ENCODE measurements around the gene TRPM1.

TRPM1 gene

GRCh38 chr15:31062911-31063310 is 38.6 kb downstream of the TRPM1 start:
- Histone ChIP-seq H3K27ac (ENCODE audit: extremely low read depth, low read depth, low read length) (no peak overlapping the region), H3K4me3 (ENCODE audit: low read depth, low read length) (no peak overlapping the region), H3K36me3 (ENCODE audit: control insufficient read depth in 2 of 2, insufficient read depth in 1 of 2, low read length in 2 of 2) (no peaks in the 10 kb centered on the region), H3K9me3 (ENCODE audit: control insufficient read depth, insufficient read depth, low read depth, low read length) (no peaks in the 10 kb centered on the region), H3K4me1 (ENCODE audit: control insufficient read depth, insufficient read depth, low read length) (no peaks in the 10 kb centered on the region)
- TF ChIP-seq ZNF670 (tag by site-specific recombination; IDR thresholded peaks at IDR 0.05; ENCODE audit: low read depth) (no peak), ATF2 (tag by site-specific recombination; IDR thresholded peaks at IDR 0.05; ENCODE audit: low read depth) (no peak), ZNF692 (tag by site-specific recombination; IDR thresholded peaks at IDR 0.05) (no peak), ZFP37 (tag by site-specific recombination; IDR thresholded peaks at IDR 0.05) (no peak), ZNF239 (tag by site-specific recombination; IDR thresholded peaks at IDR 0.05) (no peak), ZNF23 (tag by site-specific recombination; IDR thresholded peaks at IDR 0.05; ENCODE audit: borderline replicate concordance) (no peak), ZNF585B (tag by site-specific recombination; IDR thresholded peaks at IDR 0.05) (no peak)
- ChIA-PET POLR2A (no interaction called here), CTCF (no interaction called here)

DNA sequence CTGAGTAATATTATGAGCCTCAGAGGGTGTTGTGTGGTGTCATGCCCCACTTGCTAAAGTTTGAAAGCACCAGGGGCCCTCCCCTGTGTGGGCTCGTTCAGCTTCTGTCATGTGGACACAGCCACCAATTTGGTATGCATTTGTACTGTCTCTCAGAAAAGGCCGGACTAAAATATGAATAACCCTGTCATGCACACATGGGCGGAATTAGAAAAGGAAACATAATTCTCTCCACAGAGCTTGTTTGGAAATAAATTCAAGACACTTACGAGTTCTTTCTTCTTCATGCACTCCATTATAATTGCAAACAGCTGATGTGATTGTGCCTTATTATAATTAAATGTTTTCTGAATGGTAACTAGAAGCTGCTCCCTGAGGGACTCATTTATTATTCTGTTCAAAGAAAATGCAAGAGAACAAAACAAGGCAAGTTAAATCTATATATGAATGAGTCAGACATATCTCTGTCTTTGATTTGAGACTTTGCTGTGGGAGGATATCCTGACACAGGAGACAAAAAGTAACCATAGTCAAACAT is 39.1 kb downstream of the TRPM1 start:
- H3K4me3 ChIP-seq (ENCODE audit: low read depth, low read length), result no peak overlapping the region
- TF ChIP-seq ZNF175 (tag by site-specific recombination; IDR thresholded peaks at IDR 0.05), result no peak
- TF ChIP-seq ATF2 (tag by site-specific recombination; IDR thresholded peaks at IDR 0.05; ENCODE audit: low read depth), result no peak
- no peak for TF ChIP-seq SETDB1 (IDR thresholded peaks at IDR 0.05; ENCODE audit: insufficient read length, low read length)
- TF ChIP-seq GFI1B (tag by site-specific recombination; IDR thresholded peaks at IDR 0.05), result no peak
- no peak for TF ChIP-seq ZNF169 (tag by site-specific recombination; IDR thresholded peaks at IDR 0.05)
- TF ChIP-seq ZNF701 (tag by site-specific recombination; IDR thresholded peaks at IDR 0.05), result no peak
- no peak for TF ChIP-seq ZNF114 (tag by site-specific recombination; IDR thresholded peaks at IDR 0.05)
- no peak for TF ChIP-seq REPIN1 (tag by site-specific recombination; IDR thresholded peaks at IDR 0.05; ENCODE audit: low read depth)
- TF ChIP-seq, protein P1, sequence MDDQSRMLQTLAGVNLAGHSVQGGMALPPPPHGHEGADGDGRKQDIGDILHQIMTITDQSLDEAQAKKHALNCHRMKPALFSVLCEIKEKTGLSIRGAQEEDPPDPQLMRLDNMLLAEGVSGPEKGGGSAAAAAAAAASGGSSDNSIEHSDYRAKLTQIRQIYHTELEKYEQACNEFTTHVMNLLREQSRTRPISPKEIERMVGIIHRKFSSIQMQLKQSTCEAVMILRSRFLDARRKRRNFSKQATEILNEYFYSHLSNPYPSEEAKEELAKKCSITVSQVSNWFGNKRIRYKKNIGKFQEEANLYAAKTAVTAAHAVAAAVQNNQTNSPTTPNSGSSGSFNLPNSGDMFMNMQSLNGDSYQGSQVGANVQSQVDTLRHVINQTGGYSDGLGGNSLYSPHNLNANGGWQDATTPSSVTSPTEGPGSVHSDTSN (CRISPR knock-in tag; IDR thresholded peaks at IDR 0.05), result no peak
- no peak for TF ChIP-seq MYNN (tag by site-specific recombination; IDR thresholded peaks at IDR 0.05; ENCODE audit: borderline replicate concordance)
- TF ChIP-seq ZNF350 (tag by site-specific recombination; IDR thresholded peaks at IDR 0.05), result no peak
- no peak for TF ChIP-seq GLIS1 (tag by site-specific recombination; IDR thresholded peaks at IDR 0.05)
- TF ChIP-seq ZNF548 (tag by site-specific recombination; IDR thresholded peaks at IDR 0.05), result no peak
- no peak overlapping the region for H3K27ac ChIP-seq (ENCODE audit: extremely low read depth, low read depth, low read length)
- CTCF ChIA-PET, result no interaction called here
- no peaks in the 10 kb centered on the region for H3K4me1 ChIP-seq (ENCODE audit: control insufficient read depth, insufficient read depth, low read length)
- POLR2A ChIA-PET, result no interaction called here
- no peaks in the 10 kb centered on the region for H3K36me3 ChIP-seq (ENCODE audit: control insufficient read depth in 2 of 2, insufficient read depth in 1 of 2, low read length in 2 of 2)
- H3K9me3 ChIP-seq (ENCODE audit: control insufficient read depth, insufficient read depth, low read depth, low read length), result no peaks in the 10 kb centered on the region
